Measurements from ENCODE around the gene KRT86. TPM values are rescaled to one million over a fixed set of nuclear protein-coding genes. Genes with fewer than 3 reads are reported as not detected.
"Not testable (repeated sequence)": the region's sequence is repeated elsewhere in the genome, so short reads cannot be mapped to it uniquely, and the experiment has no call there.

KRT86 gene
- total RNA-seq, 2 experiments from 2014 or later: 0.10 to 0.12 TPM

GRCh38 chr12:52335598-52336262, 61.3 kb downstream of the KRT86 start:
- peaks cover 4% of the 10 kb centered on the region for H3K27me3 Mint-ChIP-seq
- ChIA-PET CTCF (interaction anchor here (1.7 kb wide), 1 partner anchor 57 kb away, joined by 4 read pairs; no protein-coding TSS in a partner anchor), POLR2A (no interaction called here)
- intact Hi-C loops (cut with micrococcal nuclease): no loop called here
- no peak for DNase-seq
- H3K9me3 Mint-ChIP-seq: no peaks in the 10 kb centered on the region
- no peaks in the 10 kb centered on the region for H3K36me3 Mint-ChIP-seq
- H3K27ac Mint-ChIP-seq: no peak overlapping the region
- no peak overlapping the region for H3K4me3 Mint-ChIP-seq
- H3K4me1 Mint-ChIP-seq (ENCODE audit: low read depth): peaks cover 7% of the 10 kb centered on the region

DNA sequence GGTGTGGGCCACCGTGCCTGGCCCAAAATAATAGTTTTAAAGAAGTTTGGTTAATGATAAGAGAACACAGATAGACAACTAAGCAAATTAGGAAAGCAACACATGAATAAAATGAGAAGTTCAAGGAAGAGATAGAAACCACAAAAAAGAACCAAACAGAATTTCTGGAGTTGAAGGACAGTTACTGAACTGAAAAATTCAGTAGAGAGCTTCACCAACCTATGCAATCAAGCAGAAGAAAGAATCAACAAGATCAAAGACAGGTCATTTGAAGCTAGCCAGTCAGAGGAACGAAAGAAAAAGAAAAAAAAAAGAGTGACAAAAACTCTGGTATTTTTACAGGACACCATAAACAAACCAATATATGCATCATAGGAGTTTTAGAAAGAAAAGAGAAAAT, 62.2 kb downstream of the KRT86 start:
- Mint-ChIP-seq H3K4me3 (no peak overlapping the region), H3K36me3 (no peaks in the 10 kb centered on the region), H3K27me3 (peaks cover 4% of the 10 kb centered on the region), H3K27ac (no peak overlapping the region), H3K9me3 (no peaks in the 10 kb centered on the region), H3K4me1 (ENCODE audit: low read depth) (peaks cover 7% of the 10 kb centered on the region)
- CTCF ChIA-PET: interaction anchor here (2.3 to 3.7 kb wide), 2 partner anchors 9 to 544 kb away, joined by 7 to 24 read pairs; no protein-coding TSS in a partner anchor
- intact Hi-C loops (cut with micrococcal nuclease): no loop called here
- POLR2A ChIA-PET: no interaction called here
- DNase-seq: no peak

DNA sequence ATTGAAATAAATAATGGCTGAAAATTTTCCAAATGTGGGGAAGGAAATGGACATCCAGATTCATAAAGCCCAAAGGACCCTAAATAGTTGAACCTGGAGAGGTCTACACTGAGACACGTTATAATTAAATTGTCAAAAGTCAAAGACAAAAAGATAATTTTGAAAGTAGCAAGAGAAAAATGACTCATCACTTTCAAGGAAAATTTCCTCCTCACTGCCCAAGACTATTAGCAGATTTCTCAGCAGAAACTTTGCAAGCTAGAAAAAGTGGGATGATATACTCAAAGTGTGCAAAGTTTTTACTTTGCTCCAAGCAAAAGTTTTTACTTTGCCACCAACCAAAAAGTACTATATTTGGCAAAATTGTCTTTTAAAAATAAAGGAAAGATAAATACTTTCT, 62.6 kb downstream of the KRT86 start:
- Mint-ChIP-seq H3K4me1 (ENCODE audit: low read depth) (peaks cover 7% of the 10 kb centered on the region), H3K9me3 (no peaks in the 10 kb centered on the region), H3K4me3 (no peak overlapping the region), H3K27me3 (peaks cover 6% of the 10 kb centered on the region), H3K36me3 (no peaks in the 10 kb centered on the region), H3K27ac (no peak overlapping the region)
- DNase-seq: no peak
- ChIA-PET POLR2A (no interaction called here), CTCF (interaction anchor here (2.3 to 3.7 kb wide), 2 partner anchors 9 to 543 kb away, joined by 7 to 24 read pairs; no protein-coding TSS in a partner anchor)
- intact Hi-C loops (cut with micrococcal nuclease): no loop called here

- no peak overlapping the region for H3K4me3 Mint-ChIP-seq
- no peak overlapping the region for H3K27ac Mint-ChIP-seq
- no peaks in the 10 kb centered on the region for H3K36me3 Mint-ChIP-seq
- peaks cover 6% of the 10 kb centered on the region for H3K27me3 Mint-ChIP-seq
- peaks cover 7% of the 10 kb centered on the region for H3K4me1 Mint-ChIP-seq (ENCODE audit: low read depth)
- no peaks in the 10 kb centered on the region for H3K9me3 Mint-ChIP-seq
- intact Hi-C loops (cut with micrococcal nuclease): no loop called here
- ChIA-PET CTCF (interaction anchor here (2.3 to 3.7 kb wide), 2 partner anchors 11 to 542 kb away, joined by 7 to 24 read pairs; no protein-coding TSS in a partner anchor), POLR2A (no interaction called here)
- no peak for DNase-seq
Measured at GRCh38 chr12:52338241-52338960, 64.0 kb downstream of the KRT86 start.

DNA sequence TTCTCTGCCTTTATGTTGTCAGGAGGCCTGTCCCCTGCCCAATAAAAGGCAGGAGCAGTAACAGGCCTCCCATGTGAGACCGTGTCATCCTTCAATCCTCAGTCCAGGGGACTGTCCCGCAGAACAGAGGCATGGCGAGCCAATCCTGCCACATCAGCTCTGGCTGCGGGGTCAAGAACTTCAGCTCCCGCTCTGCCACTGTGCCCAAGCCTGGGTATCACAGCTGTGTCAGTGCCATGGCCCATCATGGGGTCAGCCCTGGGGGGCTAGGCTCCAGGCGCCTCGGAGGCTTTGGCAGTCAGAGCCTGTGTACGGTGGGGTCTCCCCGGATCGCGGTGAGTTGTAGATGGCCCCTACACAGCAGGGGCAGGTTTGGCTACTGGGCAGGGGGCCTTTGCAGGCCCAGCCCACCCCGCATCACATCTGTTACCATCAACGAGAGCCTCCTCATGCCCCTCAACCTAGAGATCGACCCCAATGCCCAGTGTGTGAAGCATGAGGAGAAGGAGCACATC, 66.7 kb downstream of the KRT86 start:
- Mint-ChIP-seq H3K27ac (no peak overlapping the region), H3K27me3 (peaks cover 6% of the 10 kb centered on the region), H3K9me3 (no peaks in the 10 kb centered on the region), H3K36me3 (no peaks in the 10 kb centered on the region), H3K4me3 (no peak overlapping the region), H3K4me1 (ENCODE audit: low read depth) (peaks cover 7% of the 10 kb centered on the region)
- intact Hi-C loops (cut with micrococcal nuclease): no loop called here
- CTCF ChIA-PET: interaction anchor here (1.1 kb wide), 1 partner anchor 13 kb away, joined by 3 read pairs; no protein-coding TSS in a partner anchor
- no peak for DNase-seq
- POLR2A ChIA-PET: no interaction called here

DNA sequence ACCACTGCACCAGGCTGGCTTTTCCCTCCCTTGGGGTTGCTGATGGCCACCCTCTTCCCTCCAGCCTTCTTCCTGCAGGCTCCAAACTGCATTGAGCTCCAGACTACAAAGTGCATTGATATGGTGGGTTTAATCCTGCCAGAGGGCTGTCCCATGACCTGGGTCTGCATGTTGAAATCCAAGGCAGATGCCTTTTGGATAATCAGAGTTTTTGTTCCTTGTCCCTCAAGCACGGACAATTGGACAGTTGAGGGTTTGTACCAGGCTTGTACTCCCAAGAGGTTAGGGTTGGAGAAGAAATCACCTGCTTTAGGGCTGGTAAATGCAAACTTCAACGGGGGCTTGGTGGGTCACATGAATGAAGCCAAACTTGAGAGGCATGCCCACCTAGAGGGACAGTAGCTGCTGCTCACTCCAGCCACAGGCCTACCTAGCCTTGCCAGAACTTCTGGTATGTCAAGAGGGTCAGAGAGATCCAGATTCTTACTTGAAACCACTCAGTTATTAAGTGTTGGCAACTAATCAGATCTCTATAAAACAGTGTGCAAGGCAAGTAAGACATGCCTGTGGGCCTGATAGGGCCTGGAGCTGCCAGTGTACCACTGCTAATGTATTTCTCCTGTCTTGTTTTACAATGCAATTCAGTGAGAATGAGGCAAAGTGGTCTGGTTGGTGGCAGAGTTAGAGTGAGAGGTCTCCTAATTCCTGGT, 68.5 kb downstream of the KRT86 start:
- H3K36me3 Mint-ChIP-seq: no peaks in the 10 kb centered on the region
- H3K27me3 Mint-ChIP-seq: peaks cover 6% of the 10 kb centered on the region
- H3K27ac Mint-ChIP-seq: no peak overlapping the region
- intact Hi-C loops (cut with micrococcal nuclease): no loop called here
- DNase-seq: no peak
- POLR2A ChIA-PET: no interaction called here
- no peaks in the 10 kb centered on the region for H3K9me3 Mint-ChIP-seq
- H3K4me3 Mint-ChIP-seq: no peak overlapping the region
- no peaks in the 10 kb centered on the region for H3K4me1 Mint-ChIP-seq (ENCODE audit: low read depth)
- CTCF ChIA-PET: no interaction called here

GRCh38 chr12:52343550-52343949, 69.1 kb downstream of the KRT86 start:
- H3K27ac Mint-ChIP-seq: no peak overlapping the region
- intact Hi-C loops (cut with micrococcal nuclease): no loop called here
- DNase-seq: no peak
- ChIA-PET POLR2A (no interaction called here), CTCF (no interaction called here)
- no peak overlapping the region for H3K4me3 Mint-ChIP-seq
- H3K36me3 Mint-ChIP-seq: no peaks in the 10 kb centered on the region
- peaks cover 6% of the 10 kb centered on the region for H3K27me3 Mint-ChIP-seq
- H3K4me1 Mint-ChIP-seq (ENCODE audit: low read depth): no peaks in the 10 kb centered on the region
- H3K9me3 Mint-ChIP-seq: no peaks in the 10 kb centered on the region

DNA sequence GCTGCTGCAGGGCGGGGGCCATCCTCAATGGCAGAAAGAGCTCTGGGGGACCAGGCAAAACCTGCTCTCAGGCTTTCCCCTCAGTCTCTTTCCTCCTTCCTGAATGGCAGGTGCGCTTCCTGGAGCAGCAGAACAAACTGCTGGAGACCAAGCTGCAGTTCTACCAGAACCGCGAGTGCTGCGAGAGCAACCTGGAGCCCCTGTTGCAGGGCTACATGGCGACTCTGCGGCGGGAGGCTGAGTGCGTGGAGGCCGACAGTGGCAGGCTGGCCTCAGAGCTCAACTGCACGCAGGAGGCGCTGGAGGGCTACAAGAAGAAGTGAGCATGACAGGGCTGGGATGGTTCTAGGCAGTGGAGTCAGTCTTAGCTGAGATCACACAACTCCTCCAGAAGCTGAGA, 69.7 kb downstream of the KRT86 start:
- H3K27ac Mint-ChIP-seq: no peak overlapping the region
- no peaks in the 10 kb centered on the region for H3K9me3 Mint-ChIP-seq
- no peak overlapping the region for H3K4me3 Mint-ChIP-seq
- no peak for DNase-seq
- no peaks in the 10 kb centered on the region for H3K4me1 Mint-ChIP-seq (ENCODE audit: low read depth)
- ChIA-PET CTCF (interaction anchor here (1.4 kb wide), 1 partner anchor 540 kb away, joined by 3 read pairs; no protein-coding TSS in a partner anchor), POLR2A (no interaction called here)
- H3K27me3 Mint-ChIP-seq: peaks cover 2% of the 10 kb centered on the region
- no peaks in the 10 kb centered on the region for H3K36me3 Mint-ChIP-seq
- intact Hi-C loops (cut with micrococcal nuclease): no loop called here

DNA sequence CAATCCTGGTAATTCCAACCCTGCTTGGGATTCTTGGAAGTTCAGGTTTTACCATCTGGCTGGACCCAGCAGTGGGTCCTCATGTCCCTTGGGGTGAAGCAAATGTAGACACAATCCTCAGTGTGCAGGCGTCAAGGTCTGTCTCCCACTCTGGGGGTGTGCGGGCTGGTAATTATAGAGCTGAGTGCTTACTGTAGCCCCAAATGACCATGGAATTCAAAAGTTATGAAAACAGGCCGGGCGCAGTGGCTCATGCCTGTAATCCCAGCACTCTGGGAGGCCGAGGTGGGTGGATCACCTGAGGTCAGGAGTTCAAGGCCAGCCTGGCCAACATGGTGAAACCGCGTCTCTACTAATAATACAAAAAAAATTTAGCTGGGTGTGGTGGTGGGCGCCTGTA, 70.6 kb downstream of the KRT86 start:
- POLR2A ChIA-PET; intact Hi-C loops (cut with micrococcal nuclease); H3K9me3 Mint-ChIP-seq; H3K4me3 Mint-ChIP-seq; H3K27me3 Mint-ChIP-seq; H3K27ac Mint-ChIP-seq; DNase-seq; H3K4me1 Mint-ChIP-seq (ENCODE audit: low read depth); H3K36me3 Mint-ChIP-seq: not testable (repeated sequence)
- CTCF ChIA-PET: interaction anchor here (1.4 kb wide), 1 partner anchor 539 kb away, joined by 3 read pairs; no protein-coding TSS in a partner anchor

- POLR2A ChIA-PET: no interaction called here
- Mint-ChIP-seq H3K4me1 (ENCODE audit: low read depth) (peaks cover under 1% of the 10 kb centered on the region), H3K36me3 (no peaks in the 10 kb centered on the region), H3K27ac (no peak overlapping the region), H3K9me3 (no peaks in the 10 kb centered on the region), H3K27me3 (peaks cover 2% of the 10 kb centered on the region), H3K4me3 (no peak overlapping the region)
- DNase-seq: no peak
- CTCF ChIA-PET: no interaction called here
- intact Hi-C loops (cut with micrococcal nuclease): no loop called here
Measured at GRCh38 chr12:52346593-52346992, 72.1 kb downstream of the KRT86 start.

DNA sequence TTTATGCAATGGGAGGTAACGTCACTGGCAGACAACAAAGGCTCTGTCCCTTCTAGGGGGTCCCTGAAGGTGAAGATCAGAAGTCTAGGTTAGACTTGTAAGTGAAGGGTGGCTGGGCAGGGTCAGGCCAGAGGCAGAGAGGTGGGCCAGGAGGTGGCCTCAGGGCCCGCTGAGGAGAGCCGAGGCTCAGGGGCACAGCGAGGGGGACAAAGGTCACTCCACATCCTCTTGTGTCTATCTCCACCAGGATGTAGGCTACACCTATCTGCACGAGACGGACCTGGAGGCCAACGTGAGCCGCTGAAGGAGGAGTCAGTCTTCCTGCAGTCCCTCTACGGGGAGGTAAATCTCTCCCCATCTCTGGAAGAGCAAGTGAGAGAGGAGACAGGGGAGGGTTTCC, 72.6 kb downstream of the KRT86 start:
- no peaks in the 10 kb centered on the region for H3K27me3 Mint-ChIP-seq
- H3K9me3 Mint-ChIP-seq: no peaks in the 10 kb centered on the region
- intact Hi-C loops (cut with micrococcal nuclease): no loop called here
- H3K27ac Mint-ChIP-seq: no peak overlapping the region
- POLR2A ChIA-PET: no interaction called here
- no peak for DNase-seq
- H3K4me1 Mint-ChIP-seq (ENCODE audit: low read depth): peaks cover 4% of the 10 kb centered on the region
- CTCF ChIA-PET: no interaction called here
- H3K4me3 Mint-ChIP-seq: no peak overlapping the region
- no peaks in the 10 kb centered on the region for H3K36me3 Mint-ChIP-seq

Data from activated CD4-positive, alpha-beta memory T cell treated with anti-CD3 and anti-CD28 coated beads for 36 hours (primary cell).